ENCODE results near the gene GPA33. TPM values are rescaled to one million over a fixed set of nuclear protein-coding genes. Genes with fewer than 3 reads are reported as not detected.

The GPA33 gene
- total and polyA plus RNA-seq, 9 of the 15 experiments (the other 6 are each of a cell fraction or from before 2014, with no cell fraction given) = 0.13 TPM; not detected in 8

- TF ChIP-seq DACH1 (IDR thresholded peaks at IDR 0.05; ENCODE audit: partially characterized antibody) (no peak), HDAC1 (IDR thresholded peaks at IDR 0.05) (peak in 1 of 2 experiments; percentile 31; a peak in 2 of 4 replicates), HDAC2 (IDR thresholded peaks at IDR 0.05) (peak; percentile 74; the same call in 1 of the 2 replicates), NEUROD1 (IDR thresholded peaks at IDR 0.05; ENCODE audit: borderline replicate concordance, low read depth, low read length, partially characterized antibody) (peak; percentile 21), DIDO1 (tag; IDR thresholded peaks at IDR 0.05; ENCODE audit: low read depth) (no peak), CHCHD3 (CRISPR knock-in tag; IDR thresholded peaks at IDR 0.05) (no peak), MCM3 (IDR thresholded peaks at IDR 0.05) (no peak), BMI1 (IDR thresholded peaks at IDR 0.05; ENCODE audit: low read length) (peak; percentile 74), ZNF324 (CRISPR knock-in tag; IDR thresholded peaks at IDR 0.05) (no peak), MXI1 (IDR thresholded peaks at IDR 0.05; ENCODE audit: low read depth, low read length) (peak; percentile 81), SIN3B (IDR thresholded peaks at IDR 0.05; ENCODE audit: low read depth) (no peak), ZNF175 (CRISPR knock-in tag; IDR thresholded peaks at IDR 0.05; ENCODE audit: low read depth) (no peak), HDAC8 (tag; IDR thresholded peaks at IDR 0.05) (no peak), ZNF239 (CRISPR knock-in tag; IDR thresholded peaks at IDR 0.05) (no peak), RFX1 (IDR thresholded peaks at IDR 0.05) (peak; percentile 93), TARDBP (IDR thresholded peaks at IDR 0.05) (no peak), RNF219 (CRISPR knock-in tag; IDR thresholded peaks at IDR 0.05) (no peak), KDM1A (IDR thresholded peaks at IDR 0.05) (peak; percentile 89 to 93), BRD9 (IDR thresholded peaks at IDR 0.05; ENCODE audit: low read depth, partially characterized antibody) (no peak)
- TF ChIP-seq, protein P1, sequence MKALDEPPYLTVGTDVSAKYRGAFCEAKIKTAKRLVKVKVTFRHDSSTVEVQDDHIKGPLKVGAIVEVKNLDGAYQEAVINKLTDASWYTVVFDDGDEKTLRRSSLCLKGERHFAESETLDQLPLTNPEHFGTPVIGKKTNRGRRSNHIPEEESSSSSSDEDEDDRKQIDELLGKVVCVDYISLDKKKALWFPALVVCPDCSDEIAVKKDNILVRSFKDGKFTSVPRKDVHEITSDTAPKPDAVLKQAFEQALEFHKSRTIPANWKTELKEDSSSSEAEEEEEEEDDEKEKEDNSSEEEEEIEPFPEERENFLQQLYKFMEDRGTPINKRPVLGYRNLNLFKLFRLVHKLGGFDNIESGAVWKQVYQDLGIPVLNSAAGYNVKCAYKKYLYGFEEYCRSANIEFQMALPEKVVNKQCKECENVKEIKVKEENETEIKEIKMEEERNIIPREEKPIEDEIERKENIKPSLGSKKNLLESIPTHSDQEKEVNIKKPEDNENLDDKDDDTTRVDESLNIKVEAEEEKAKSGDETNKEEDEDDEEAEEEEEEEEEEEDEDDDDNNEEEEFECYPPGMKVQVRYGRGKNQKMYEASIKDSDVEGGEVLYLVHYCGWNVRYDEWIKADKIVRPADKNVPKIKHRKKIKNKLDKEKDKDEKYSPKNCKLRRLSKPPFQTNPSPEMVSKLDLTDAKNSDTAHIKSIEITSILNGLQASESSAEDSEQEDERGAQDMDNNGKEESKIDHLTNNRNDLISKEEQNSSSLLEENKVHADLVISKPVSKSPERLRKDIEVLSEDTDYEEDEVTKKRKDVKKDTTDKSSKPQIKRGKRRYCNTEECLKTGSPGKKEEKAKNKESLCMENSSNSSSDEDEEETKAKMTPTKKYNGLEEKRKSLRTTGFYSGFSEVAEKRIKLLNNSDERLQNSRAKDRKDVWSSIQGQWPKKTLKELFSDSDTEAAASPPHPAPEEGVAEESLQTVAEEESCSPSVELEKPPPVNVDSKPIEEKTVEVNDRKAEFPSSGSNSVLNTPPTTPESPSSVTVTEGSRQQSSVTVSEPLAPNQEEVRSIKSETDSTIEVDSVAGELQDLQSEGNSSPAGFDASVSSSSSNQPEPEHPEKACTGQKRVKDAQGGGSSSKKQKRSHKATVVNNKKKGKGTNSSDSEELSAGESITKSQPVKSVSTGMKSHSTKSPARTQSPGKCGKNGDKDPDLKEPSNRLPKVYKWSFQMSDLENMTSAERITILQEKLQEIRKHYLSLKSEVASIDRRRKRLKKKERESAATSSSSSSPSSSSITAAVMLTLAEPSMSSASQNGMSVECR (CRISPR knock-in tag; IDR thresholded peaks at IDR 0.05) = no peak
- TF ChIP-seq, protein P2, sequence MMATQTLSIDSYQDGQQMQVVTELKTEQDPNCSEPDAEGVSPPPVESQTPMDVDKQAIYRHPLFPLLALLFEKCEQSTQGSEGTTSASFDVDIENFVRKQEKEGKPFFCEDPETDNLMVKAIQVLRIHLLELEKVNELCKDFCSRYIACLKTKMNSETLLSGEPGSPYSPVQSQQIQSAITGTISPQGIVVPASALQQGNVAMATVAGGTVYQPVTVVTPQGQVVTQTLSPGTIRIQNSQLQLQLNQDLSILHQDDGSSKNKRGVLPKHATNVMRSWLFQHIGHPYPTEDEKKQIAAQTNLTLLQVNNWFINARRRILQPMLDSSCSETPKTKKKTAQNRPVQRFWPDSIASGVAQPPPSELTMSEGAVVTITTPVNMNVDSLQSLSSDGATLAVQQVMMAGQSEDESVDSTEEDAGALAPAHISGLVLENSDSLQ (IDR thresholded peaks at IDR 0.05) = peak; percentile 88
These were observed 25.6 kb downstream of the GPA33 start (continued) for GRCh38 chr1:167064621-167065020.
